Endothelial cell of umbilical vein (primary cell): ENCODE results near the gene TUSC2. TPM values are rescaled to one million over a fixed set of nuclear protein-coding genes. Genes with fewer than 3 reads are reported as not detected.

Experiments used
- BruUV-seq: library from RNA; stranded (reverse); fragments of 400-500 nt; replicated peaks from 2 replicates; lab custom pipeline; 2021; lab: Mats Ljungman, UMichigan
- CTCF ChIA-PET: fragments of 300-600, 350-600 bp; sonication (Branson Sonifier 250); formaldehyde crosslinking; loops from one replicate; lab custom pipeline; 2021; ENCODE audit warnings: antibody characterized with exemption, inconsistent platforms; lab: Charles Lee
- POLR2A ChIA-PET: fragments of 300-600, 350-600 bp; sonication (Branson Sonifier 250); formaldehyde crosslinking; loops from one replicate; lab custom pipeline; 2021; ENCODE audit warnings: antibody characterized with exemption, inconsistent platforms; lab: Charles Lee
- DNase-seq: peaks from one replicate; pipeline ENCODE4 v3.0.0-alpha.2; 2011; ENCODE audit warnings: low read depth, low spot score
- FAIRE-seq: peaks from 2 replicates; lab custom pipeline; 2011; peaks lifted over from hg19 to GRCh38; lab: Jason Lieb, UNC
- H2AFZ ChIP-seq: 2 replicates; pipeline ENCODE4 v1.6.0; 2012; ENCODE audit warnings: low read depth, low read length, control low read depth, inconsistent platforms
- H3K27ac ChIP-seq: 2 replicates; pipeline ENCODE4 v1.5.1; 2011; ENCODE audit warnings: low read depth, mild to moderate bottlenecking, control low read depth, low read length, moderate library complexity; ENCODE audit not compliant: insufficient read depth
- H3K27me3 ChIP-seq, 2 experiments: 2 replicates each; pipeline versions ENCODE4 v1.6.0 to v1.6.1; 2011; ENCODE audit warnings: low read length in 2 of 2, mixed read lengths in 1 of 2; ENCODE audit not compliant: control insufficient read depth in 2 of 2, insufficient read depth in 2 of 2
- H3K36me3 ChIP-seq, 2 experiments: 2 replicates in 1 of 2; 3 replicates in 1 of 2; pipeline ENCODE4 v1.5.1; 2011; ENCODE audit warnings: low read length in 2 of 2, mild to moderate bottlenecking in 1 of 2, moderate library complexity in 1 of 2; ENCODE audit not compliant: control insufficient read depth in 2 of 2, insufficient read depth in 2 of 2; ENCODE audit errors: extremely low read depth in 1 of 2
- H3K4me1 ChIP-seq: 3 replicates; pipeline ENCODE4 v1.5.1; 2011; ENCODE audit warnings: mild to moderate bottlenecking, low read length; ENCODE audit not compliant: control insufficient read depth, insufficient read depth; ENCODE audit errors: extremely low read depth
- H3K4me2 ChIP-seq: 2 replicates; pipeline ENCODE4 v1.6.1; 2011; ENCODE audit warnings: low read length, control low read depth, mixed read lengths; ENCODE audit not compliant: insufficient read depth
- H3K4me3 ChIP-seq, 3 experiments: fragments of 200-600 bp in 1 of 3; sonication (generic), shearing (Covaris generic) in 1 of 3; replicated peaks in 1 of 3; 2 replicates each; pipeline ENCODE4 v1.5.1; 2011 to 2016; ENCODE audit warnings: control low read depth in 3 of 3, low read length in 3 of 3, mild to moderate bottlenecking in 2 of 3, inconsistent platforms in 1 of 3, low read depth in 1 of 3, moderate library complexity in 1 of 3; ENCODE audit not compliant: insufficient read depth in 1 of 3
- H3K79me2 ChIP-seq: 2 replicates; pipeline ENCODE4 v1.6.0; 2012; ENCODE audit warnings: low read length, inconsistent platforms; ENCODE audit not compliant: control insufficient read depth, insufficient read depth
- H3K9ac ChIP-seq: replicated peaks from 2 replicates; pipeline ENCODE3; 2011; ENCODE audit warnings: low read length, control low read depth; ENCODE audit not compliant: insufficient read depth; ENCODE audit errors: extremely low read depth
- H3K9me1 ChIP-seq: replicated peaks from 3 replicates; pipeline ENCODE4 v1.6.0; 2011; ENCODE audit warnings: mild to moderate bottlenecking, low read length; ENCODE audit not compliant: control insufficient read depth, insufficient read depth; ENCODE audit errors: extremely low read depth
- H3K9me3 ChIP-seq: replicated peaks from 2 replicates; pipeline ENCODE4 v1.5.1; 2012; ENCODE audit warnings: low read length, inconsistent platforms; ENCODE audit not compliant: control insufficient read depth, insufficient read depth
- H4K20me1 ChIP-seq: replicated peaks from 2 replicates; pipeline ENCODE3; 2011; ENCODE audit warnings: mild to moderate bottlenecking, low read length; ENCODE audit not compliant: control insufficient read depth, insufficient read depth; ENCODE audit errors: extremely low read depth
- EZH2 ChIP-seq: IDR thresholded peaks from 2 replicates; pipeline ENCODE4 v1.6.1; 2012; ENCODE audit warnings: borderline replicate concordance, low read depth, mild to moderate bottlenecking, moderate library complexity, low read length, inconsistent platforms; ENCODE audit not compliant: severe bottlenecking
- FOS ChIP-seq: IDR thresholded peaks from 2 replicates; pipeline ENCODE4 v1.6.1; 2011; ENCODE audit warnings: mild to moderate bottlenecking, low read length, moderate library complexity, borderline replicate concordance; ENCODE audit not compliant: insufficient read depth
- GATA2 ChIP-seq: IDR thresholded peaks from 2 replicates; pipeline ENCODE4 v1.7.0; 2011; ENCODE audit warnings: low read depth, mild to moderate bottlenecking, moderate library complexity, mixed read lengths, low read length; ENCODE audit not compliant: insufficient read length, insufficient read depth
- JUN ChIP-seq: IDR thresholded peaks from 2 replicates; pipeline ENCODE4 v1.6.1; 2011; ENCODE audit warnings: borderline replicate concordance, low read depth; ENCODE audit not compliant: insufficient read length, insufficient read depth
- MYC ChIP-seq: IDR thresholded peaks from one replicate; pipeline ENCODE4 v1.6.1; 2011; ENCODE audit warnings: mild to moderate bottlenecking, low read depth, low read length
- POLR2A ChIP-seq: IDR thresholded peaks from 2 replicates; pipeline ENCODE4 v1.6.1; 2012; ENCODE audit warnings: low read depth, mild to moderate bottlenecking, control low read depth, low read length
- POLR2AphosphoS5 ChIP-seq: IDR thresholded peaks from 2 replicates; pipeline ENCODE4 v1.6.1; 2012; ENCODE audit warnings: low read depth, mild to moderate bottlenecking, control low read depth, low read length, moderate library complexity; ENCODE audit not compliant: insufficient read depth
- dilution Hi-C: fragments of 300-500 bp; cut with MboI; formaldehyde crosslinking; loops from one replicate; pipeline ENCODE4 v1.15.0; 2019; ENCODE audit warnings: low sequenced_read_pairs; ENCODE audit not compliant: extremely low pct_ligation_motif_present
- intact Hi-C: fragments of 100-400 bp; cut with micrococcal nuclease; formaldehyde crosslinking; loops from one replicate; pipeline ENCODE4 v1.10.0; 2022
- polyA plus RNA-seq, 4 experiments: library from polyadenylated mRNA; depleted of rRNA in 3 of 4; stranded (reverse) in 3 of 4; unstranded in 1 of 4; fragments of >200 nt; gene quantifications; 2 replicates each; pipeline versions ENCODE4 v1.2.1 to v1.2.3, GENCODE V29; 2011 to 2012; ENCODE audit warnings: missing spikeins in 1 of 4
- total RNA-seq: library from RNA; stranded (reverse); gene quantifications from 2 replicates; pipeline ENCODE4 v1.2.3, GENCODE V29; 2021
- TF ChIP-seq, protein P1 (sequence below): IDR thresholded peaks from 2 replicates; pipeline ENCODE4 v1.6.1; 2011; ENCODE audit not compliant: insufficient read depth, insufficient read length
- TF ChIP-seq, protein P2 (sequence below), 2 donors: IDR thresholded peaks; 1 replicate in 1 of 2; 2 replicates in 1 of 2; pipeline ENCODE4 v1.5.1; 2011; ENCODE audit warnings: low read length in 2 of 2, mild to moderate bottlenecking in 2 of 2, moderate library complexity in 2 of 2, control low read depth in 1 of 2, inconsistent platforms in 1 of 2, low read depth in 1 of 2; ENCODE audit not compliant: insufficient read depth in 1 of 2; ENCODE audit errors: extremely low read depth in 1 of 2

Gene TUSC2
- total and polyA plus RNA-seq, 2 donors (not counting 3 experiments of a cell fraction or from before 2014, with no cell fraction given) = 30.0 to 89.0 TPM

DNA sequence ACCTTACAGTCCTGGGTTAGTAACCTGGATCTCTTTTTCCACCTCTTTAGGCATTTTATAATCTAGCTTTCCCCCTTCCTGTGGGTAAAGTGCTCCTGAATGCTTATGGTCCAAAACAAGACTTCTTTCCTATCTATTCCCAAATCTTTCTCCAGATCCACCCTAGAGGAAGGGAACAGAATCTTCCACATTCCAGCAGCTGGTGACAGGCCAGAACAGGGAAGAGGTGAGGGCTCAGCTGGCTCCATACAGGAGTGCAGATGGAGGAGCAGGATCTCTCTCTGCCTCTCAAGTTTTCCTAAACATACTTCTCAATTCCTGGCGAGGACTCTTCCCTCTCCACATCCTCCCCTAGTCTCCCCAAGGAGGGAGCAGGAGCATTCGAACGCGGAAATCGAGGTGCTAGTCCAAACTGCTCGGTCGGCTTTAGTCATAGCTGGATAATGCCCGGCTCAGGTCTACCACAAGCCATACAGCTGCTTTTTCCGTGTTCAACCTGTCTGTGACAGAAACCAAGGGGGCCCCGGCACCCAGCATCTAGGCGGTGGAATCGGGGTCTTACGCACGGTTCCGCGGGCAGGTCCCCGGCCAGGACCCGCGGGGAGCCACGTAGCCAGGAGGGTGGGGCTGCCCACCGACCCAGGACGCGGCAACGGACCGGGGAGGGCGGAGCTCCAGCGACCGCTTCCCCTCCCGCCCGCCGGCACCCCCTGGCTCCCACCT is 8.6 kb upstream of the TUSC2 start:
- TF ChIP-seq FOS (no peak), GATA2 (peak; percentile 16)
- peak overlapping the region; percentile 85 to 93 (median 90) for H3K4me3 ChIP-seq
- no peak overlapping the region for H2AFZ ChIP-seq
- H3K4me2 ChIP-seq = peak overlapping the region; percentile 93
- dilution Hi-C loops = no loop called here
- no peaks in the 10 kb centered on the region for H3K9me3 ChIP-seq
- peaks cover under 1 to 5% of the 10 kb centered on the region in 2 experiments for H3K36me3 ChIP-seq
- peaks cover 43% of the 10 kb centered on the region for H3K4me1 ChIP-seq
- TSS peak; percentile 63 for BruUV-seq
- H3K27ac ChIP-seq = peak overlapping the region; percentile 95
- intact Hi-C loops = loop anchor here (1.0 kb wide), 2 partner anchors 8 to 37 kb away; partner anchors contain the start of genes HYAL3, NAA80 and TUSC2
- H3K27me3 ChIP-seq = no peaks in the 10 kb centered on the region
- ChIA-PET POLR2A (interaction anchor here (0.5 to 6.1 kb wide), 5 partner anchors 9 to 207 kb away, joined by 3 to 38 read pairs (median 7); partner anchors contain the start of genes HYAL2, HYAL3, NAA80 and TUSC2), CTCF (interaction anchor here (0.9 to 5.0 kb wide), 10 partner anchors 9 to 275 kb away, joined by 3 to 66 read pairs (median 8); partner anchors contain the start of genes CISH, CYB561D2, HYAL2 and HYAL3)
- no peaks in the 10 kb centered on the region for H4K20me1 ChIP-seq
- peaks cover 54% of the 10 kb centered on the region for H3K79me2 ChIP-seq
- no peaks in the 10 kb centered on the region for H3K9me1 ChIP-seq
- DNase-seq (peak; percentile 37), FAIRE-seq (peak; percentile 26)
- peak overlapping the region; percentile 92 for H3K9ac ChIP-seq

DNA sequence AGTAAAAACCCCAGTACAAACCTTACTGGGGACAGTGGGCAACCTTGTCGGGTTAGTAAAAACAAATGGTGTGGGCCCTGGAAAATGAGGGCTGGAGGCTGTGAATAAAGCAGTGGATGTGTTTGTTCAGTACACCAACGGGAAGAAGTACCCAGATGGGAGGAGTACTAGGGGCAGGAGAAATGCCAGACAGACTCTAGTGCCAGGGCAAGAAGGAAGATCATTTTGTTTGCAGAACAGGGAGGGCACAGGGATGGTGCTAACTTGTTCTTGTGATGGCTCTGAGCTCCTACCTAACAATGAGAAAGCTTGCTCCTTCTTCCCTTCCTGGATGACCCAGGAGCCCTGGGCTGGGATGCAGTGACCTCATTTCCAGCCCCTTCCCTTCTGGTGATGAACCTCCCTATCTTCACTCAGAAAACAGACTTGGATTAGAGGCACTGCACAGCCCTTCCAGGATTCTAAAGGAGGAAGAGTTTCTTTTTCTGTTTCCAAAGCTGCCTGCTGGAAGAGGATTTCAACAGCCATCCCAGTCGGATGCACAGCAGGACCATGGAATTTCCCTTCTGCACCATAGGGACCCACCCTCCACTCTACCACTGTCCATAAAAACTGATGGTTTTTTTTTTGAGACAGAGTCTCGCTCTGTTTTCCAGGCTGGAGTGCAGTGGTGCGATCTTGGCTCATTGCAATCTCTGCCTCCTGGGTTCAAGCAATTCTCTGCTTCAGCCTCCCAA is 6.5 kb upstream of the TUSC2 start:
- FAIRE-seq = no peak
- peaks cover 20 to 26% of the 10 kb centered on the region in 2 experiments for H3K36me3 ChIP-seq

More for the DNA sequence above, 6.5 kb upstream of the TUSC2 start:
- Histone ChIP-seq H3K4me3 (peak overlapping the region in 1 of 3 experiments; percentile 24), H3K27me3 (no peaks in the 10 kb centered on the region), H3K4me2 (peak overlapping the region; percentile 93), H2AFZ (no peak overlapping the region), H3K9me1 (no peaks in the 10 kb centered on the region), H3K27ac (peak overlapping the region; percentile 95), H3K4me1 (peaks cover 36% of the 10 kb centered on the region), H4K20me1 (no peaks in the 10 kb centered on the region), H3K9ac (peak overlapping the region; percentile 78), H3K79me2 (peaks cover 60% of the 10 kb centered on the region), H3K9me3 (no peaks in the 10 kb centered on the region)
- no TSS peak for BruUV-seq
- CTCF ChIA-PET = interaction anchor here (0.6 to 5.0 kb wide), 5 partner anchors 11 to 208 kb away, joined by 3 to 66 read pairs (median 4); partner anchors contain the start of gene HYAL2
- dilution Hi-C loops (no loop called here), intact Hi-C loops (loop anchor here (1.0 kb wide), 1 partner anchor 11 kb away; no protein-coding TSS in a partner anchor)
- DNase-seq = peak; percentile 47
- TF ChIP-seq MYC = no peak
- no peak for TF ChIP-seq POLR2A
- no peak for TF ChIP-seq FOS
- no peak for TF ChIP-seq GATA2
- no peak for TF ChIP-seq JUN
- TF ChIP-seq POLR2AphosphoS5 = no peak
- TF ChIP-seq EZH2 = no peak
- TF ChIP-seq, protein P1, sequence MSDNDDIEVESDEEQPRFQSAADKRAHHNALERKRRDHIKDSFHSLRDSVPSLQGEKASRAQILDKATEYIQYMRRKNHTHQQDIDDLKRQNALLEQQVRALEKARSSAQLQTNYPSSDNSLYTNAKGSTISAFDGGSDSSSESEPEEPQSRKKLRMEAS = no peak
- TF ChIP-seq, protein P2, sequence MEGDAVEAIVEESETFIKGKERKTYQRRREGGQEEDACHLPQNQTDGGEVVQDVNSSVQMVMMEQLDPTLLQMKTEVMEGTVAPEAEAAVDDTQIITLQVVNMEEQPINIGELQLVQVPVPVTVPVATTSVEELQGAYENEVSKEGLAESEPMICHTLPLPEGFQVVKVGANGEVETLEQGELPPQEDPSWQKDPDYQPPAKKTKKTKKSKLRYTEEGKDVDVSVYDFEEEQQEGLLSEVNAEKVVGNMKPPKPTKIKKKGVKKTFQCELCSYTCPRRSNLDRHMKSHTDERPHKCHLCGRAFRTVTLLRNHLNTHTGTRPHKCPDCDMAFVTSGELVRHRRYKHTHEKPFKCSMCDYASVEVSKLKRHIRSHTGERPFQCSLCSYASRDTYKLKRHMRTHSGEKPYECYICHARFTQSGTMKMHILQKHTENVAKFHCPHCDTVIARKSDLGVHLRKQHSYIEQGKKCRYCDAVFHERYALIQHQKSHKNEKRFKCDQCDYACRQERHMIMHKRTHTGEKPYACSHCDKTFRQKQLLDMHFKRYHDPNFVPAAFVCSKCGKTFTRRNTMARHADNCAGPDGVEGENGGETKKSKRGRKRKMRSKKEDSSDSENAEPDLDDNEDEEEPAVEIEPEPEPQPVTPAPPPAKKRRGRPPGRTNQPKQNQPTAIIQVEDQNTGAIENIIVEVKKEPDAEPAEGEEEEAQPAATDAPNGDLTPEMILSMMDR (IDR thresholded peaks at IDR 0.05; ENCODE audit: extremely low read depth in 1 of 2, insufficient read depth in 1 of 2, low read depth in 1 of 2, low read length in 2 of 2) = no peak
- POLR2A ChIA-PET = interaction anchor here (6.1 kb wide), 1 partner anchor 12 kb away, joined by 38 read pairs; the partner anchor contains the start of gene HYAL2
